ENCODE data around the gene TMEM135. TPM values are rescaled to one million over a fixed set of nuclear protein-coding genes. Genes with fewer than 3 reads are reported as not detected.

Gene TMEM135
- total RNA-seq, 2 experiments from 2014 or later: 24.7 to 30.0 TPM

DNA sequence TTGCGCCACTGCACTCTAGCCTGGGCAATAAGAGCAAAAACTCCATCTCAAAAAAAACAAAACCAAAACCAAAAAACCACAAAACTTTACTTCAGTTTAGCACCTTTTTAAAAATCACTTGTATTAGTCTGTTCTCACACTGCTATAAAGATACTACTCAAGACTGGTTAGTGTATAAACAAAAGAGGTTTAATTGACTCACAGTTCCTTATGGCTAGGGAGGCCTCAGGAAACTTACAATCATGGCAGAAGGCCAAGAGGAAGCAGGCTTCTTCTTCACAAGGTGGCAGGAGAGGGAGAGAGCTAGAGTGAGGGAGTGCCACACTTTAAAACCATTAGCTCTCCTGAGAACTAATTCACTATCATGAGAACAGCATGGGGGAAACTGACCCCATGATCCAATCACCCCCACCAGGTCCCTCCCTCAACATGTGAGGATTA lies 261.3 kb downstream of the TMEM135 start:
- no peaks in the 10 kb centered on the region for H3K27me3 Mint-ChIP-seq
- TF ChIP-seq, protein P1, sequence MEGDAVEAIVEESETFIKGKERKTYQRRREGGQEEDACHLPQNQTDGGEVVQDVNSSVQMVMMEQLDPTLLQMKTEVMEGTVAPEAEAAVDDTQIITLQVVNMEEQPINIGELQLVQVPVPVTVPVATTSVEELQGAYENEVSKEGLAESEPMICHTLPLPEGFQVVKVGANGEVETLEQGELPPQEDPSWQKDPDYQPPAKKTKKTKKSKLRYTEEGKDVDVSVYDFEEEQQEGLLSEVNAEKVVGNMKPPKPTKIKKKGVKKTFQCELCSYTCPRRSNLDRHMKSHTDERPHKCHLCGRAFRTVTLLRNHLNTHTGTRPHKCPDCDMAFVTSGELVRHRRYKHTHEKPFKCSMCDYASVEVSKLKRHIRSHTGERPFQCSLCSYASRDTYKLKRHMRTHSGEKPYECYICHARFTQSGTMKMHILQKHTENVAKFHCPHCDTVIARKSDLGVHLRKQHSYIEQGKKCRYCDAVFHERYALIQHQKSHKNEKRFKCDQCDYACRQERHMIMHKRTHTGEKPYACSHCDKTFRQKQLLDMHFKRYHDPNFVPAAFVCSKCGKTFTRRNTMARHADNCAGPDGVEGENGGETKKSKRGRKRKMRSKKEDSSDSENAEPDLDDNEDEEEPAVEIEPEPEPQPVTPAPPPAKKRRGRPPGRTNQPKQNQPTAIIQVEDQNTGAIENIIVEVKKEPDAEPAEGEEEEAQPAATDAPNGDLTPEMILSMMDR (IDR thresholded peaks at IDR 0.05): no peak
- H3K36me3 Mint-ChIP-seq (ENCODE audit: low read depth): peaks cover 3% of the 10 kb centered on the region
- no peak for ATAC-seq
- no peak overlapping the region for H3K27ac Mint-ChIP-seq
- peaks cover 3% of the 10 kb centered on the region for H3K9me3 Mint-ChIP-seq
- DNase-seq: no peak
- no peak overlapping the region for H3K4me3 Mint-ChIP-seq
- CTCF ChIA-PET: interaction anchor here (3.1 kb wide), 1 partner anchor 360 kb away, joined by 12 read pairs; no protein-coding TSS in a partner anchor
- intact Hi-C loops (cut with micrococcal nuclease): no loop called here
- POLR2A ChIA-PET: no interaction called here
- peaks cover 5% of the 10 kb centered on the region for H3K4me1 Mint-ChIP-seq (ENCODE audit: low read depth)

DNA sequence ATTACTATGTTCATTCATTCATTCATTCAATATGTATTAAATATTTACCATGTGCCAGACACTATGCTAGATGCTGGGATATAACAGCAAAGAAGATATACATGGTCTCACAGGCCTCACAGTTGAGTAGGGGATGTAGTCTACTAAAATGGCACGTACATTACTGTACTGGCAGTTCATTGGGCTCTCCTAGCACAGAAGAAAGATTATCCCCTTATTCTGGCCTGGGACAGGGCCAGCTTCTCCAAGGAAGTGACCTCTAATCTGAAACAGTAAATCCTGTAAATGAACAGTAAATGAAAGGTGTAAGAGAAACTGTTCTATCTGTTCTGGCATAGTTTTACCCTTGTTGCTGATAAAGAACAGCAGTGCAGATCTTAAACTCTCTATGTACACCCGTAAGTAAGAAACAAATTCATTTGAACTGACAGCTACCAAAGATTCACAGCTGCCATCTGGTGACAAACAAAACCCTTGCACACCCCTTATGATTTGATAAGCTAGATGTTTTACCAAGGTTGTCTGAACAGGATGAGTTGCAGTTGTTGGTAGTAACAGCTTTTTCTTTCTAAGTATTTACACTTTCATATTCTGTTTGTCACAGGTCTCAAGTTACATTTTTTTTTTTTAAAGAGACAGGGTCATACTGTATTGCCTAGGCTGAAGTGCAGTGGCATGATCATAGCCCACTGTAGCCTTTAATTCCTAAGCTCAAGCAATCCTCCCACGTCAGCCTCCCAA lies 263.1 kb downstream of the TMEM135 start:
- peaks cover 3% of the 10 kb centered on the region for H3K9me3 Mint-ChIP-seq
- ChIA-PET CTCF (interaction anchor here (0.9 to 3.1 kb wide), 3 partner anchors 15 to 362 kb away, joined by 3 to 12 read pairs (median 3); no protein-coding TSS in a partner anchor), POLR2A (interaction anchor here (0.6 kb wide), 1 partner anchor 424 kb away, joined by 3 read pairs; no protein-coding TSS in a partner anchor)
- DNase-seq (no peak), ATAC-seq (no peak)
- H3K4me3 Mint-ChIP-seq: no peak overlapping the region
- H3K36me3 Mint-ChIP-seq (ENCODE audit: low read depth): peaks cover 3% of the 10 kb centered on the region
- H3K27ac Mint-ChIP-seq: no peak overlapping the region
- H3K4me1 Mint-ChIP-seq (ENCODE audit: low read depth): peaks cover 5% of the 10 kb centered on the region
- H3K27me3 Mint-ChIP-seq: no peaks in the 10 kb centered on the region
- intact Hi-C loops (cut with micrococcal nuclease): no loop called here
- TF ChIP-seq, protein P1 (IDR thresholded peaks at IDR 0.05): no peak

DNA sequence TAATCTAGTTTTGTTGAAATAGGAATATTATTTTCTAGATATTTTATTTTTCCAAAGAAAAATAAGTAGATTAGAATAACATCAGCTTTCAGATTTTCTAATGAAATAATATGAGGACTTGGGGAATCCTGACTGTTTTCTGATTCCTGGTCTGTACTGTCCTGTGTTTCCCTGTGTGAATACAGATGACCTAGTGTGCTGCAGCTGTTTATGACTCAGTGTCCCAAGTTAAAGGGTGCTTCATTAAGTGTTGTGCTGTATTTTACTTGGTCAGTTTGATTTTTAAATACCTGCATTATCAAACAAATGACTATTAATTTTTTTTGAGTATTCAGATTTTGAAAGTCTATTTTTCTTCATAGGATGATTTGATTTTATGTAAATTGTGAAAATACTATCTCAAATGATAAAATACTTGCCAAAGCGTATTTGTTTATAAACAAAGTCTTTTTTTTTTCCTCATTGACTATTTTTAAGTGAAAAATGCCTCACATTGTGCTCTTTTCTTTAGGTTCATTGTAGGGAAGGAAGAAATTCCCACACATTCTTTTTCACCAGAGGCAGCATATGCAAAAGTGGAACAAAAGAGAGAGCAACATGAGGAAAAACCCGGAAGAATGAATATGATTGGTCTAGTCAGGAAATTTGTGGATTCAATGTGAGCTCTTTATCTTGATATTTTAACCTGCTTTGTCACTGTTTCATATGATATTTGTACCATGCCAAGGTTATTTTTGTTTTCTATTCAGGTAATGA lies 264.2 kb downstream of the TMEM135 start:
- Mint-ChIP-seq H3K4me1 (ENCODE audit: low read depth) (peaks cover 3% of the 10 kb centered on the region), H3K9me3 (peaks cover 3% of the 10 kb centered on the region), H3K36me3 (ENCODE audit: low read depth) (peaks cover 3% of the 10 kb centered on the region), H3K27ac (no peak overlapping the region), H3K4me3 (no peak overlapping the region), H3K27me3 (no peaks in the 10 kb centered on the region)
- TF ChIP-seq, protein P1 (IDR thresholded peaks at IDR 0.05): no peak
- no peak for ATAC-seq
- ChIA-PET CTCF (interaction anchor here (0.9 to 3.1 kb wide), 3 partner anchors 11 to 363 kb away, joined by 3 to 12 read pairs (median 5); no protein-coding TSS in a partner anchor), POLR2A (no interaction called here)
- intact Hi-C loops (cut with micrococcal nuclease): no loop called here
- DNase-seq: no peak

DNA sequence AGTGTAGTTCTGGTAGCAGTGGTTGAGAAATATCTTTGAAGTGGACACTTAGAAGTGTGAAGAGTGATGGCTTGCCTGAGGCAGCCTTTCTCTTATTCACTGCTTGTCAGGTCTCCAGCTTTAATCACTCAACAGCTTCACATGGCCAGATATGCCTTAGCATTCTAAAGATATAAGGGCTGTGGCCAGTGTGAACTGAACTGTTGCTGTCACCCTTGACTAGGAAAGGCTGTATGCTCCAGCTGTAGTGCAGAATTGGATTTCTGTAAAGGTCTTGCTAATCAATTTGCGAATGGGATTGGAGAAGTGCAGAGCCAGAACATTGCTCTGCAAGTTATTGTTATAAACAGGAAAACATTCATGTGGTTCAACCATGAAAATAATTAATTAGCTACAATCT lies 266.7 kb downstream of the TMEM135 start:
- CTCF ChIA-PET: no interaction called here
- TF ChIP-seq, protein P1 (IDR thresholded peaks at IDR 0.05): no peak

More for the DNA sequence above, 266.7 kb downstream of the TMEM135 start:
- Mint-ChIP-seq H3K27me3 (no peaks in the 10 kb centered on the region), H3K4me3 (no peak overlapping the region), H3K27ac (no peak overlapping the region), H3K36me3 (ENCODE audit: low read depth) (peaks cover 3% of the 10 kb centered on the region), H3K9me3 (no peaks in the 10 kb centered on the region), H3K4me1 (ENCODE audit: low read depth) (no peaks in the 10 kb centered on the region)
- ATAC-seq (no peak), DNase-seq (no peak)
- POLR2A ChIA-PET: no interaction called here
- intact Hi-C loops (cut with micrococcal nuclease): no loop called here

Data from activated CD8-positive, alpha-beta T cell treated with anti-CD3 and anti-CD28 coated beads for 36 hours (primary cell).